ENCODE measurements around the gene RNF186.

The RNF186 gene

DNA sequence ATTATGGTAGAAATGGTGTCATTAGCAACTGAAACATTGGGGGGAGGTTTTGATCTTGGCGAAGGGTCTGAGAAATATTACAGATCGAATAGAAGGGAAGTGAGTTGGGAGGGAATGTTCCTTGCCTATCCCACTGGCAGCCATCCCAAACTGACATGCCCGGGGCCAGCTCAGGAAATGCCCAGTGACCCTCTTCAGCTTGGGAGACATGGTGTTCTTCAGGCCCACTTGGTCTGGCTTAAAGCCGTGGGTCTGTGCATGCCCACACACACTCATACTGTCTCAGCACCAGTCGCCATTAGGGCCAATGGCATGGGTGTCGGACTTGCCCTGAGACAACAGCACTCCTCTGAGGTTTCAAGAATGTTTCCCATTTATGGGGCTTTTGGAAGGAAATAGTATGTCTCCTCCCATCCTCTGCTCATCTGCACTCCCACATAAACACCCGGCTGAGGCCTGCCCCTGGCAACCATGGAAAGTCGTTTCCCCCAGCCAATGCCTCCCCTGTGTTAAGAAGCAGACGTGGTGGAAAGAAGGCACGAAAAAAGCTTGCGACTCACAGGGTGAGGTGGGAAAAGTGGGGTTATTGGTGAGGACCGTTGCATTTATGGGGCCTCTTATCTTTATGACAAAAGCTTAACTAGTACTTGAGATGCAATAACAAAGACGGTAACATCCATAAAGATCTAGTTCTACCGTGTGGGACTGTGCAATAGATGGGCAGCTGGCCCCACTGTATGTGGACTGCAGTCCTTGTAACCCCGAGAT lies 2.0 kb downstream of the RNF186 start:
- no peak for DNase-seq (ENCODE audit: low read depth, low spot score)
- TF ChIP-seq, protein P1, sequence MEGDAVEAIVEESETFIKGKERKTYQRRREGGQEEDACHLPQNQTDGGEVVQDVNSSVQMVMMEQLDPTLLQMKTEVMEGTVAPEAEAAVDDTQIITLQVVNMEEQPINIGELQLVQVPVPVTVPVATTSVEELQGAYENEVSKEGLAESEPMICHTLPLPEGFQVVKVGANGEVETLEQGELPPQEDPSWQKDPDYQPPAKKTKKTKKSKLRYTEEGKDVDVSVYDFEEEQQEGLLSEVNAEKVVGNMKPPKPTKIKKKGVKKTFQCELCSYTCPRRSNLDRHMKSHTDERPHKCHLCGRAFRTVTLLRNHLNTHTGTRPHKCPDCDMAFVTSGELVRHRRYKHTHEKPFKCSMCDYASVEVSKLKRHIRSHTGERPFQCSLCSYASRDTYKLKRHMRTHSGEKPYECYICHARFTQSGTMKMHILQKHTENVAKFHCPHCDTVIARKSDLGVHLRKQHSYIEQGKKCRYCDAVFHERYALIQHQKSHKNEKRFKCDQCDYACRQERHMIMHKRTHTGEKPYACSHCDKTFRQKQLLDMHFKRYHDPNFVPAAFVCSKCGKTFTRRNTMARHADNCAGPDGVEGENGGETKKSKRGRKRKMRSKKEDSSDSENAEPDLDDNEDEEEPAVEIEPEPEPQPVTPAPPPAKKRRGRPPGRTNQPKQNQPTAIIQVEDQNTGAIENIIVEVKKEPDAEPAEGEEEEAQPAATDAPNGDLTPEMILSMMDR (IDR thresholded peaks at IDR 0.05; ENCODE audit: insufficient read depth, low read length, missing control alignments): no peak
- ChIA-PET CTCF (interaction anchor here (1.0 to 6.0 kb wide), 10 partner anchors 11 to 152 kb away, joined by 3 to 64 read pairs (median 6); no protein-coding TSS in a partner anchor), POLR2A (no interaction called here)
- H3K4me3 ChIP-seq (ENCODE audit: low read depth, low read length): no peak overlapping the region

DNA sequence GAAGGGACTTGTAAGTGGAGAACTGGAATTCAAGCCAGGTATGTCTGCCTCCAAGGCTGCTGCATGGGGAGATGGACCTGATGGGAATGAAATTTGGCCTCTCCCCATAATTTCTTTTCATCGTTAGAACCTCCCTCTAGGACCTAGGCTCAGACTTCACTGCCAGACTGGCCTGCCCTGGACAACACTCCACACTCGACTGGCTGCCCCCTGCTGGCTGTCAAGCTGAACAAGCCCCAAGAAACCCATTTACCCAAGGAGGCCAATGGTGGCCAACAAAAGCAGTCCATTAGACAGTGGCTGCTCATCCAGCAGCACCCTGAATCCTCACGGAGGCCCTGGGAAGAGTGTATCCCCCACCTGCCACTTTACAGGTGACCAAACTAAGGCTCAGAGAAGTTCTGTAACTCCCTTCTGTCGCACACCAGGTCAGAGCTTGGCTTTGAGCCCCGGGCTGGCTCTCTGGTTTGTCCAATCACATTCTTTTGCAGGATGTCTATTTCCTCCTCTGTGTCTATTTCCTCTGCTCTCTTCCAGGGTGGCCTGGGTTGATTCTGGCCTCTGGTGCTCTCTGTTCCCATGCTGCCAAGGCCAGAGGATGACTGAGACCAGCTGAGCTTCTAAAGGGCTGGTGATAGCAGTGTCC lies 3.8 kb downstream of the RNF186 start:
- TF ChIP-seq, protein P1 (IDR thresholded peaks at IDR 0.05; ENCODE audit: insufficient read depth, low read length, missing control alignments): peak; percentile 67
- ChIA-PET POLR2A (no interaction called here), CTCF (interaction anchor here (0.5 to 6.0 kb wide), 30 partner anchors 9 to 150 kb away, joined by 3 to 64 read pairs (median 4); partner anchors contain the start of gene OTUD3)
- H3K4me3 ChIP-seq (ENCODE audit: low read depth, low read length): no peak overlapping the region
- DNase-seq (ENCODE audit: low read depth, low spot score): no peak

DNA sequence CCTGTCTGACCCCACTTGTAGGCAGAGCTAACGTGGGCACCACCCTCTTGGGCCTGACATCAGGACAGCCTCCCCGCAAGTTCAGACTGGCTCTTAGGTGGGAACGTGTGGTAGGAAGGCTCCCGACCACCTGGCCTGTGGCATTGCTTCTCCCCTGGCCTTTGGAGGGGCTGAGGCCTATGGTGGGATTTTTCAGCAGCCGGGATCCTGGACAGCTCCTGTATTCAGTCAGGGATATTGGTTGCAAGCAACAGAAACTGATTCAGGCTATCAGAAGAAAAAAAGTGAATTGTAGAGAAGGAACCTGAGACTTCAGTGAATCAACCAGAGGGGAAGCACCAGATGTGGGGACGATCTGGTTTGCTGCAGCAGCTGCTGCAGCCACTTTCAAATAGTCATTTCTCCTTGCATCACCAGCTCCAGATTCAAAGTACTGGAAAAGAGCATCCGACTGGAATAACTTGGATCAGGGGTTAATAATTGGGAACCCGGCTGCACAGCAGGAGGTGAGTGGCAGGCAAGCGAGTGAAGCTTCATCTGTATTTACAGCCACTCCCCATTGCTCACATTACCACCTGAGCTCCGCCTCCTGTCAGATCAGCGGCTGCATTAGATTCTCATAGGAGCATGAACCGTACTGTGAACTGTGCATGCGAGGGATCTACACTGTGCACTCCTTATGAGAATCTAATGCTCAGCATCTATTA lies 5.9 kb downstream of the RNF186 start:
- POLR2A ChIA-PET: no interaction called here
- DNase-seq (ENCODE audit: low read depth, low spot score): no peak
- no peak overlapping the region for H3K4me3 ChIP-seq (ENCODE audit: low read depth, low read length)
- CTCF ChIA-PET: interaction anchor here (1.0 to 6.0 kb wide), 5 partner anchors 48 to 148 kb away, joined by 3 to 64 read pairs (median 15); no protein-coding TSS in a partner anchor
- TF ChIP-seq, protein P1 (IDR thresholded peaks at IDR 0.05; ENCODE audit: insufficient read depth, low read length, missing control alignments): no peak

DNA sequence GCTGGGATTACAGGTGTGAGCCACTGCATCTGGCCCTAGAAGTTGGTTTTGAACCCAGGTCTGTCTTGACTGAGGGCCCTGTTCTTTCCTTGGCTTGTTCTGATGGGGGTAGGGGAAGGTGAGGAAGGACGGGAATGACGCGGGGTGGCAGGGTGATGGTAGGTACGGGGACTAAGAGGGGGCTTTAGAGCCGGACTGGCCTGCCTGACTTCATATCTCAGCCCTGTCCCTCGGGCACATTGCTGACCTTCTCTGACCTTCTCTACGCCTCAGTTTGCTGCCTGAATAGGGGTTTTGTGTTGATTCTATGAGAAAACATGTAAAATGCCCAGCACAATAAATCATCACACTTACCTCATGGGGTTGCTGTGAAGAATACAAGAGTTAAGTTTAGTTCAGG lies 6.7 kb downstream of the RNF186 start:
- TF ChIP-seq, protein P1 (IDR thresholded peaks at IDR 0.05; ENCODE audit: insufficient read depth, low read length, missing control alignments): no peak
- no peak for DNase-seq (ENCODE audit: low read depth, low spot score)
- ChIA-PET POLR2A (no interaction called here), CTCF (interaction anchor here (4.9 to 6.0 kb wide), 2 partner anchors 48 to 147 kb away, joined by 36 to 64 read pairs; no protein-coding TSS in a partner anchor)
- no peak overlapping the region for H3K4me3 ChIP-seq (ENCODE audit: low read depth, low read length)

DNA sequence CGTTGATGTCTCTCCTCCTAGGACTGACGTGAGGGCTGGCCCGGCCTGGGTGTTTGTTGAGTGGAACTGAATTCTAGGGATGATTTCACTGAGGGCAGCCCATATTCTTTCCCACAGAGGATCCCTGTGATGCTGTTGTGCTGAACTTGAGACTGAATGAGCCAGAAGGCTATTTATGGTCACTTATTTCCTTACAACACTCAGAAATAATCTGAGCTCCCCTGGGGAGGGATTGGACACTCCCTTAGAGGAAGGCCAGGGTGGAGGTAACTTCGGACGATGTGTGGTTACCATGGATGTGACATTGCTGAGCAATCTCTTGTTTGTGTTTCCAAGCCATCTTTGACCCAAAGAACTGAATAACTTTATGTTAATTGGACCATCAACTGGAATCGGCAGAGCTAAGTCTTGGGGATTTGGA lies 10.2 kb downstream of the RNF186 start:
- POLR2A ChIA-PET: no interaction called here
- no peak for DNase-seq (ENCODE audit: low read depth, low spot score)
- H3K4me3 ChIP-seq (ENCODE audit: low read depth, low read length): no peak overlapping the region
- TF ChIP-seq, protein P1 (IDR thresholded peaks at IDR 0.05; ENCODE audit: insufficient read depth, low read length, missing control alignments): no peak
- CTCF ChIA-PET: interaction anchor here (1.4 to 2.4 kb wide), 3 partner anchors 9 to 89 kb away, joined by 3 to 9 read pairs (median 6); no protein-coding TSS in a partner anchor

All from AG04449 (cell line).